Measurements from ENCODE around the gene PAQR7. TPM values are rescaled to one million over a fixed set of nuclear protein-coding genes. Genes with fewer than 3 reads are reported as not detected.
"Not testable (repeated sequence)": the region's sequence is repeated elsewhere in the genome, so short reads cannot be mapped to it uniquely, and the experiment has no call there.

Gene PAQR7
- total RNA-seq, 1 experiment from 2014 or later: 13.6 TPM

- DNase-seq: no peak
- H3K27ac Mint-ChIP-seq (ENCODE audit: unreplicated experiment): no peak overlapping the region
- intact Hi-C loops (cut with micrococcal nuclease; ENCODE audit: unreplicated experiment): no loop called here
- CTCF ChIA-PET: interaction anchor here (0.6 kb wide), 1 partner anchor 281 kb away, joined by 3 read pairs; no protein-coding TSS in a partner anchor
- no peaks in the 10 kb centered on the region for H3K4me1 Mint-ChIP-seq (ENCODE audit: low read depth, unreplicated experiment)
- no peaks in the 10 kb centered on the region for H3K27me3 Mint-ChIP-seq (ENCODE audit: unreplicated experiment)
- peaks cover 3% of the 10 kb centered on the region for H3K9me3 Mint-ChIP-seq (ENCODE audit: low read depth, unreplicated experiment)
- no peak for TF ChIP-seq CTCF (IDR thresholded peaks at IDR 0.05; ENCODE audit: unreplicated experiment)
- H3K4me3 Mint-ChIP-seq (ENCODE audit: low read depth, unreplicated experiment): no peak overlapping the region
- H3K36me3 Mint-ChIP-seq (ENCODE audit: insufficient read depth, unreplicated experiment): no peaks in the 10 kb centered on the region
- no TSS peak for BruUV-seq (replicated peaks)
Measured at GRCh38 chr1:25844536-25845337, 30.8 kb downstream of the PAQR7 start.

DNA sequence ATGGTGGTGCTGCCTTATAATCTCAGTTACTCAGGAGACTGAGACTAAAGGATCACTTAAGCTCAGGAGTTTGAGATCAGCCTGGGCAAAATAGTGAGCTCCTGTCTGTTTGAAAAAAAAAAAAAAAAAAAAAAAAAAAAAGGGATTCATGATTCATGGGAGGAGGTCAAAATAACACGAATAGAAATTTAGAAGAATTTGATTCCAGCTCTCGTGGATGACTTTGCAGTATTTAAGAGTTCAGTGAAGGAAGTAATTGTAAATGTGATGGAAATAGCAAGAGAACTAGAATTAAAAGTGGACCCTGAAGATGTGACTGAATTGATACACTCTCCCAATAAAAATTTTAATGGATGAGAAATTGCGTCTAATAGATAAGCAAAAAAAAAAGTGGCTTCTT lies 32.0 kb downstream of the PAQR7 start:
- DNase-seq: no peak
- BruUV-seq (replicated peaks): no TSS peak
- H3K27ac Mint-ChIP-seq (ENCODE audit: unreplicated experiment): no peak overlapping the region
- H3K36me3 Mint-ChIP-seq (ENCODE audit: insufficient read depth, unreplicated experiment): no peaks in the 10 kb centered on the region
- H3K4me3 Mint-ChIP-seq (ENCODE audit: low read depth, unreplicated experiment): no peak overlapping the region
- no peaks in the 10 kb centered on the region for H3K27me3 Mint-ChIP-seq (ENCODE audit: unreplicated experiment)
- CTCF ChIA-PET: interaction anchor here (0.7 kb wide), 1 partner anchor 137 kb away, joined by 5 read pairs; no protein-coding TSS in a partner anchor
- H3K4me1 Mint-ChIP-seq (ENCODE audit: low read depth, unreplicated experiment): no peaks in the 10 kb centered on the region
- TF ChIP-seq CTCF (IDR thresholded peaks at IDR 0.05; ENCODE audit: unreplicated experiment): no peak
- H3K9me3 Mint-ChIP-seq (ENCODE audit: low read depth, unreplicated experiment): peaks cover 3% of the 10 kb centered on the region
- intact Hi-C loops (cut with micrococcal nuclease; ENCODE audit: unreplicated experiment): no loop called here

DNA sequence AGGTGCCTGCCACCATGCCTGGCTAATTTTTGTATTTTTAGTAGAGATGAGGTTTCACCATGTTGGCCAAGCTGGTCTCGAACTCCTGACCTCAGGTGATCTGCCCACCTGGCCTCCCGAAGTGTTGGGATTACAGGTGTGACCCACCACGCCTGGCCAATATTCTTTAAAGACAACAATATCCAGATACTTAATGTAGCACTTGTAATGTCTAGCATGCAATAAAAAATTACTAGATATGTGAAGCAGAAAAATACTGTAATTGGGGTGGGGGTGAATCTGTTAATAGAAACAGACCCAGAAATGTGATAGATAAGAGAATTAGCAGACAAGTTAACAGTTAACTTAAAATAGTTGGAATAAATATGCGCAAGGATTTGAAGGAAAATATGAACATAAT lies 35.7 kb downstream of the PAQR7 start:
- not testable (repeated sequence) for H3K4me1 Mint-ChIP-seq (ENCODE audit: low read depth, unreplicated experiment); DNase-seq; H3K9me3 Mint-ChIP-seq (ENCODE audit: low read depth, unreplicated experiment); H3K27ac Mint-ChIP-seq (ENCODE audit: unreplicated experiment); BruUV-seq (replicated peaks); H3K36me3 Mint-ChIP-seq (ENCODE audit: insufficient read depth, unreplicated experiment); H3K4me3 Mint-ChIP-seq (ENCODE audit: low read depth, unreplicated experiment); H3K27me3 Mint-ChIP-seq (ENCODE audit: unreplicated experiment)
- CTCF ChIA-PET: interaction anchor here (1.2 kb wide), 1 partner anchor 56 kb away, joined by 3 read pairs; no protein-coding TSS in a partner anchor
- intact Hi-C loops (cut with micrococcal nuclease; ENCODE audit: unreplicated experiment): loop anchor here (5.0 kb wide), 2 partner anchors 57 to 157 kb away; partner anchors contain the start of gene PAFAH2

- no peak for TF ChIP-seq CTCF (IDR thresholded peaks at IDR 0.05; ENCODE audit: unreplicated experiment)
- CTCF ChIA-PET: interaction anchor here (0.6 to 1.0 kb wide), 6 partner anchors 16 to 156 kb away, joined by 3 to 8 read pairs (median 3); no protein-coding TSS in a partner anchor
- BruUV-seq (replicated peaks): no TSS peak
- Mint-ChIP-seq H3K4me1 (ENCODE audit: low read depth, unreplicated experiment) (no peaks in the 10 kb centered on the region), H3K36me3 (ENCODE audit: insufficient read depth, unreplicated experiment) (peaks cover 5% of the 10 kb centered on the region), H3K27me3 (ENCODE audit: unreplicated experiment) (no peaks in the 10 kb centered on the region), H3K9me3 (ENCODE audit: low read depth, unreplicated experiment) (peaks cover 3% of the 10 kb centered on the region), H3K27ac (ENCODE audit: unreplicated experiment) (no peak overlapping the region), H3K4me3 (ENCODE audit: low read depth, unreplicated experiment) (no peak overlapping the region)
- no peak for DNase-seq
- intact Hi-C loops (cut with micrococcal nuclease; ENCODE audit: unreplicated experiment): loop anchor here (5.0 kb wide), 2 partner anchors 60 to 160 kb away; partner anchors contain the start of gene PAFAH2
Measured at GRCh38 chr1:25837262-25837875, 38.1 kb downstream of the PAQR7 start.

All from Calu3 (cell line).